ENCODE results near the gene SETD1B. TPM values are rescaled to one million over a fixed set of nuclear protein-coding genes. Genes with fewer than 3 reads are reported as not detected.

Gene SETD1B
- total RNA-seq, 2 experiments from 2014 or later = 13.3 TPM

DNA sequence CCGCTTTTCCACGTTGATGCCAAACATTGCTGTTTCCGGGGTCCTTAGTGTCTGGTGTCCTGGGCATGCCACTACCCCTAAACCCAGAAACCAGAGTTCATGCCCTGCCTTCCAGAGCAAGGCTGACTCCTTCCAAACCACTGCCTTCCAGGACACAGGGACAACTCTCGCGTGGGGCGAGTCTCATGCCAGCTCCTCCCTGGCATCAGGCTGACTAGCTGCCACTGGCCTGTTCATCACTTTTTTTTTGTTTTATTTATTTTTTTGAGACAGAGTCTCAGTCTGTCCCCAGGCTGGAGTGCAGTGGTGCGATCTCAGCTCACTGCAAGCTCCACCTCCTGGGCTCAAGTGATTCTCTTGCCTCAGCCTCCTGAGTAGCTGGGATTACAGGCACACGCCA is 4.8 kb downstream of the SETD1B start:
- ChIA-PET POLR2A (interaction anchor here (25.9 kb wide), 1 partner anchor 21 kb away, joined by 683 read pairs; the partner anchor contains the start of gene RHOF), CTCF (interaction anchor here (1.9 to 13.5 kb wide), 2 partner anchors 12 to 32 kb away, joined by 6 to 698 read pairs; partner anchors contain the start of genes RHOF and SETD1B)
- Mint-ChIP-seq H3K9me3 (no peaks in the 10 kb centered on the region), H3K4me3 (no peak overlapping the region), H3K36me3 (ENCODE audit: low read depth) (peaks cover 56% of the 10 kb centered on the region), H3K27ac (no peak overlapping the region), H3K4me1 (ENCODE audit: low read depth) (peaks cover 34% of the 10 kb centered on the region), H3K27me3 (no peaks in the 10 kb centered on the region)
- TF ChIP-seq, protein P1, sequence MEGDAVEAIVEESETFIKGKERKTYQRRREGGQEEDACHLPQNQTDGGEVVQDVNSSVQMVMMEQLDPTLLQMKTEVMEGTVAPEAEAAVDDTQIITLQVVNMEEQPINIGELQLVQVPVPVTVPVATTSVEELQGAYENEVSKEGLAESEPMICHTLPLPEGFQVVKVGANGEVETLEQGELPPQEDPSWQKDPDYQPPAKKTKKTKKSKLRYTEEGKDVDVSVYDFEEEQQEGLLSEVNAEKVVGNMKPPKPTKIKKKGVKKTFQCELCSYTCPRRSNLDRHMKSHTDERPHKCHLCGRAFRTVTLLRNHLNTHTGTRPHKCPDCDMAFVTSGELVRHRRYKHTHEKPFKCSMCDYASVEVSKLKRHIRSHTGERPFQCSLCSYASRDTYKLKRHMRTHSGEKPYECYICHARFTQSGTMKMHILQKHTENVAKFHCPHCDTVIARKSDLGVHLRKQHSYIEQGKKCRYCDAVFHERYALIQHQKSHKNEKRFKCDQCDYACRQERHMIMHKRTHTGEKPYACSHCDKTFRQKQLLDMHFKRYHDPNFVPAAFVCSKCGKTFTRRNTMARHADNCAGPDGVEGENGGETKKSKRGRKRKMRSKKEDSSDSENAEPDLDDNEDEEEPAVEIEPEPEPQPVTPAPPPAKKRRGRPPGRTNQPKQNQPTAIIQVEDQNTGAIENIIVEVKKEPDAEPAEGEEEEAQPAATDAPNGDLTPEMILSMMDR (IDR thresholded peaks at IDR 0.05) = no peak
- DNase-seq (no peak), ATAC-seq (no peak)
- intact Hi-C loops (cut with micrococcal nuclease) = no loop called here

DNA sequence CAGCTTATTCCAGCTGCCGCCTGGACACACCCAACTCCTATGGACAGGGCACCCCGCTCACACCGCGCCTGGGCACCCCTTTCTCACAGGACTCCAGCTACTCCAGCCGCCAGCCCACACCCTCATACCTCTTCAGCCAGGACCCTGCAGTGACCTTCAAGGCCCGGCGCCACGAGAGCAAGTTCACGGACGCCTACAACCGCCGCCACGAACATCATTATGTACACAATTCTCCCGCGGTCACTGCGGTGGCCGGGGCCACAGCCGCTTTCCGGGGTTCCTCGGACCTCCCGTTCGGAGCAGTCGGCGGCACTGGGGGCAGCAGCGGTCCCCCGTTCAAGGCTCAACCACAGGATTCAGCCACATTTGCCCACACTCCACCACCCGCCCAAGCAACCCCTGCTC is 5.9 kb downstream of the SETD1B start:
- Mint-ChIP-seq H3K4me3 (no peak overlapping the region), H3K9me3 (no peaks in the 10 kb centered on the region), H3K27ac (no peak overlapping the region), H3K36me3 (ENCODE audit: low read depth) (peaks cover 56% of the 10 kb centered on the region), H3K4me1 (ENCODE audit: low read depth) (peaks cover 38% of the 10 kb centered on the region), H3K27me3 (no peaks in the 10 kb centered on the region)
- intact Hi-C loops (cut with micrococcal nuclease) = loop anchor here (2.0 kb wide), 1 partner anchor 15 kb away; no protein-coding TSS in a partner anchor
- POLR2A ChIA-PET = interaction anchor here (0.5 to 25.9 kb wide), 3 partner anchors 22 to 1344 kb away, joined by 3 to 683 read pairs (median 5); partner anchors contain the start of genes RHOF and TMEM120B
- CTCF ChIA-PET = interaction anchor here (2.7 to 13.5 kb wide), 4 partner anchors 13 to 36 kb away, joined by 14 to 698 read pairs (median 27); partner anchors contain the start of genes RHOF and SETD1B
- TF ChIP-seq, protein P1 (IDR thresholded peaks at IDR 0.05) = no peak
- no peak for DNase-seq
- ATAC-seq = no peak

DNA sequence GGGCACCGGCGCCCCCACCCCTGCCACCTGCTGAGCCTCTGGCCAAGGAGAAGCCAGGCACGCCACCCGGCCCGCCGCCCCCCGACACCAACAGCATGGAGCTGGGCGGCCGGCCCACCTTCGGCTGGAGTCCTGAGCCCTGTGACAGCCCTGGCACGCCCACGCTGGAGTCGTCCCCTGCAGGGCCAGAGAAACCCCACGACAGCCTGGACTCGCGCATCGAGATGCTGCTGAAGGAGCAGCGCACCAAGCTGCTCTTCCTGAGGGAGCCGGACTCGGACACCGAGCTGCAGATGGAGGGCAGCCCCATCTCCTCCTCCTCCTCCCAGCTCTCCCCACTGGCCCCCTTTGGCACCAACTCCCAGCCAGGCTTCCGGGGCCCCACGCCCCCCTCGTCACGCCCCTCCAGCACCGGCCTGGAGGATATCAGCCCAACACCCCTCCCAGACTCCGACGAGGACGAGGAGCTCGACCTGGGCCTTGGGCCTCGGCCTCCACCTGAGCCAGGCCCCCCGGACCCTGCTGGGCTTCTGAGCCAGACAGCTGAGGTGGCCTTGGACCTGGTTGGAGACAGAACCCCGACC is 6.5 kb downstream of the SETD1B start:
- H3K4me3 Mint-ChIP-seq = peak overlapping the region; percentile 74
- intact Hi-C loops (cut with micrococcal nuclease) = loop anchor here (2.0 kb wide), 1 partner anchor 16 kb away; no protein-coding TSS in a partner anchor

GRCh38 chr12:121810833-121811433 is 7.1 kb downstream of the SETD1B start:
- TF ChIP-seq, protein P1 (IDR thresholded peaks at IDR 0.05) = no peak
- Mint-ChIP-seq H3K4me3 (peak overlapping the region; percentile 74), H3K27me3 (no peaks in the 10 kb centered on the region), H3K36me3 (ENCODE audit: low read depth) (peaks cover 56% of the 10 kb centered on the region), H3K9me3 (no peaks in the 10 kb centered on the region), H3K4me1 (ENCODE audit: low read depth) (peaks cover 40% of the 10 kb centered on the region), H3K27ac (peak overlapping the region; percentile 79)
- ChIA-PET POLR2A (interaction anchor here (0.9 to 25.9 kb wide), 5 partner anchors 16 to 99 kb away, joined by 3 to 683 read pairs (median 4); partner anchors contain the start of genes RHOF and TMEM120B), CTCF (interaction anchor here (0.8 to 13.5 kb wide), 22 partner anchors 9 to 194 kb away, joined by 3 to 698 read pairs (median 7); partner anchors contain the start of genes PSMD9, RHOF, SETD1B and TMEM120B)
- ATAC-seq (no peak), DNase-seq (no peak)
- intact Hi-C loops (cut with micrococcal nuclease) = loop anchor here (2.0 kb wide), 1 partner anchor 16 kb away; no protein-coding TSS in a partner anchor

More for the DNA sequence above, 6.5 kb downstream of the SETD1B start:
- H3K27me3 Mint-ChIP-seq = no peaks in the 10 kb centered on the region
- peaks cover 39% of the 10 kb centered on the region for H3K4me1 Mint-ChIP-seq (ENCODE audit: low read depth)
- H3K36me3 Mint-ChIP-seq (ENCODE audit: low read depth) = peaks cover 58% of the 10 kb centered on the region
- H3K9me3 Mint-ChIP-seq = no peaks in the 10 kb centered on the region
- no peak for ATAC-seq
- ChIA-PET CTCF (interaction anchor here (1.8 to 13.5 kb wide), 10 partner anchors 10 to 112 kb away, joined by 5 to 698 read pairs (median 10); partner anchors contain the start of genes RHOF and SETD1B), POLR2A (interaction anchor here (0.5 to 25.9 kb wide), 3 partner anchors 23 to 1344 kb away, joined by 3 to 683 read pairs (median 5); partner anchors contain the start of genes RHOF and TMEM120B)
- no peak overlapping the region for H3K27ac Mint-ChIP-seq
- TF ChIP-seq, protein P1 (IDR thresholded peaks at IDR 0.05) = no peak
- DNase-seq = no peak

Data from activated CD8-positive, alpha-beta T cell treated with anti-CD3 and anti-CD28 coated beads for 36 hours (primary cell).